Peyer's patch (tissue), 4 donors: ENCODE results near the gene PARP1. TPM values are rescaled to one million over a fixed set of nuclear protein-coding genes. Genes with fewer than 3 reads are reported as not detected.
"Not testable (repeated sequence)": the region's sequence is repeated elsewhere in the genome, so short reads cannot be mapped to it uniquely, and the experiment has no call there.

Source experiments
- DNase-seq, 3 donors: peaks; one replicate each; pipeline ENCODE4 v3.0.0-alpha.2; 2017 to 2019
- H3K27ac ChIP-seq, 4 donors: fragments of 200-600 bp; sonication (generic); one replicate each; pipeline ENCODE4 v1.5.1; 2016 to 2019
- H3K27me3 ChIP-seq, 2 donors: fragments of 200-600 bp; sonication (generic); one replicate each; pipeline ENCODE4 v1.5.1; 2019
- H3K36me3 ChIP-seq, 3 donors: fragments of 200-600 bp; sonication (generic); one replicate each; pipeline ENCODE4 v1.5.1; 2016 to 2019
- H3K4me1 ChIP-seq, 4 donors: fragments of 200-600 bp; sonication (generic); one replicate each; pipeline ENCODE4 v1.5.1; 2016 to 2019
- H3K4me3 ChIP-seq, 4 donors: fragments of 200-600 bp; sonication (generic); 1 replicate in 3 of 4; 2 replicates in 1 of 4; pipeline ENCODE4 v1.5.1; 2016 to 2019; ENCODE audit warnings: mild to moderate bottlenecking in 1 of 4
- H3K9me3 ChIP-seq, 4 donors: fragments of 200-600 bp; sonication (generic); one replicate each; pipeline ENCODE4 v1.5.1; 2016 to 2019; ENCODE audit warnings: mild to moderate bottlenecking in 1 of 4
- CTCF ChIP-seq, 6 experiments: fragments of 450-650 bp in 4 of 6; fragments of 200-600 bp in 2 of 6; sonication (generic) in 1 of 6; IDR thresholded peaks; one replicate each; pipeline ENCODE4 v1.5.1; 2017 to 2019; ENCODE audit warnings: antibody characterized with exemption in 6 of 6, mild to moderate bottlenecking in 3 of 6, moderate library complexity in 1 of 6
- POLR2A ChIP-seq, 2 donors: fragments of 450-650 bp; IDR thresholded peaks; one replicate each; pipeline ENCODE4 v1.5.1; 2017; ENCODE audit warnings: antibody characterized with exemption in 2 of 2, mild to moderate bottlenecking in 2 of 2, moderate library complexity in 2 of 2
- total RNA-seq, 4 donors: library from RNA; depleted of rRNA; stranded (reverse); fragments of >200 nt; gene quantifications; one replicate each; pipeline ENCODE4 v1.1.0, GENCODE V29; 2016

PARP1 gene
- total RNA-seq, 4 donors from 2014 or later: 25.2 to 145 (median 54.4) TPM

- Histone ChIP-seq H3K27ac (no peak overlapping the region), H3K36me3 (no peaks in the 10 kb centered on the region), H3K9me3 (no peaks in the 10 kb centered on the region), H3K4me3 (no peak overlapping the region), H3K4me1 (peaks cover 0 to 9% (median 0%) of the 10 kb centered on the region in 4 donors), H3K27me3 (no peaks in the 10 kb centered on the region)
- peak in 1 of 3 donors; percentile 23 for DNase-seq
- TF ChIP-seq CTCF (IDR thresholded peaks at IDR 0.05) (no peak), POLR2A (IDR thresholded peaks at IDR 0.05) (no peak)
Observed at GRCh38 chr1:226344441-226345259, 63.2 kb downstream of the PARP1 start.

- H3K4me1 ChIP-seq: no peaks in the 10 kb centered on the region
- H3K36me3 ChIP-seq: no peaks in the 10 kb centered on the region
- H3K27me3 ChIP-seq: no peaks in the 10 kb centered on the region
Observed at GRCh38 chr1:226342656-226343055, 65.2 kb downstream of the PARP1 start.

GRCh38 chr1:226340111-226340510, 67.8 kb downstream of the PARP1 start:
- H3K27ac ChIP-seq, H3K9me3 ChIP-seq, H3K4me1 ChIP-seq, H3K36me3 ChIP-seq, H3K27me3 ChIP-seq, H3K4me3 ChIP-seq, DNase-seq: not testable (repeated sequence)

More at GRCh38 chr1:226342656-226343055, 65.2 kb downstream of the PARP1 start:
- TF ChIP-seq POLR2A (IDR thresholded peaks at IDR 0.05): no peak
- no peak for TF ChIP-seq CTCF (IDR thresholded peaks at IDR 0.05)
- DNase-seq: no peak
- Histone ChIP-seq H3K27ac (no peak overlapping the region), H3K4me3 (no peak overlapping the region), H3K9me3 (no peaks in the 10 kb centered on the region)

- Histone ChIP-seq H3K4me3 (no peak overlapping the region), H3K36me3 (no peaks in the 10 kb centered on the region), H3K27me3 (no peaks in the 10 kb centered on the region), H3K9me3 (no peaks in the 10 kb centered on the region), H3K27ac (no peak overlapping the region), H3K4me1 (no peaks in the 10 kb centered on the region)
- no peak for TF ChIP-seq CTCF (IDR thresholded peaks at IDR 0.05)
- TF ChIP-seq POLR2A (IDR thresholded peaks at IDR 0.05): no peak
- no peak for DNase-seq
Observed at GRCh38 chr1:226337276-226337875, 70.5 kb downstream of the PARP1 start.

GRCh38 chr1:226335661-226336060, 72.2 kb downstream of the PARP1 start:
- DNase-seq: no peak
- TF ChIP-seq POLR2A (IDR thresholded peaks at IDR 0.05) (no peak), CTCF (IDR thresholded peaks at IDR 0.05) (no peak)
- H3K9me3 ChIP-seq: no peaks in the 10 kb centered on the region

GRCh38 chr1:226332947-226333346, 74.9 kb downstream of the PARP1 start:
- no peaks in the 10 kb centered on the region for H3K9me3 ChIP-seq
- TF ChIP-seq CTCF (IDR thresholded peaks at IDR 0.05): no peak
- no peak for TF ChIP-seq POLR2A (IDR thresholded peaks at IDR 0.05)
- H3K4me1 ChIP-seq: no peaks in the 10 kb centered on the region
- DNase-seq: no peak
- no peak overlapping the region for H3K27ac ChIP-seq
- no peaks in the 10 kb centered on the region for H3K36me3 ChIP-seq
- no peaks in the 10 kb centered on the region for H3K27me3 ChIP-seq
- H3K4me3 ChIP-seq: no peak overlapping the region

More at GRCh38 chr1:226335661-226336060, 72.2 kb downstream of the PARP1 start:
- Histone ChIP-seq H3K27ac (no peak overlapping the region), H3K4me3 (no peak overlapping the region), H3K36me3 (no peaks in the 10 kb centered on the region), H3K4me1 (no peaks in the 10 kb centered on the region), H3K27me3 (no peaks in the 10 kb centered on the region)
